A549 (cell line): ENCODE measurements around the gene SPOCK2.

ENCODE experiments used
- CBX2 ChIP-seq: fragments of 200-600 bp; sonication (generic); IDR thresholded peaks from 2 replicates; pipeline ENCODE4 v1.6.1; 2016; ENCODE audit warnings: low read depth, mild to moderate bottlenecking, borderline replicate concordance
- NFE2L2 ChIP-seq: fragments of 150-350 bp; conservative IDR thresholded peaks from 2 replicates; pipeline ENCODE4 v1.6.1; 2014; ENCODE audit warnings: low read length
- POLR2A ChIP-seq: IDR thresholded peaks from 2 replicates; pipeline ENCODE4 v1.6.1; 2012; ENCODE audit warnings: mild to moderate bottlenecking, low read length
- RAD21 ChIP-seq, 2 experiments: fragments of >200 bp in 1 of 2; sonication (Bioruptor Twin) in 1 of 2; formaldehyde crosslinking in 1 of 2; IDR thresholded peaks in 1 of 2; conservative IDR thresholded peaks in 1 of 2; 2 replicates in 1 of 2; 3 replicates in 1 of 2; pipeline ENCODE4 v1.6.1; 2012 to 2018; ENCODE audit warnings: inconsistent platforms in 1 of 2
- RCOR1 ChIP-seq: fragments of 150-350 bp; IDR thresholded peaks from 2 replicates; pipeline ENCODE4 v1.6.1; 2014; ENCODE audit warnings: antibody characterized with exemption, low read length, low read depth
- ZC3H11A ChIP-seq: fragments of 450-650 bp; IDR thresholded peaks from 2 replicates; pipeline ENCODE4 v1.6.1; 2014; ENCODE audit warnings: antibody characterized with exemption, mild to moderate bottlenecking
- TF ChIP-seq, protein P1 (sequence below): fragments of >200 bp; sonication (Bioruptor Twin); formaldehyde crosslinking; IDR thresholded peaks from 3 replicates; pipeline ENCODE4 v1.5.1; 2016
- TF ChIP-seq, protein P2 (sequence below): fragments of 200-600 bp; sonication (generic); IDR thresholded peaks from 2 replicates; pipeline ENCODE4 v1.6.1; 2016; ENCODE audit warnings: antibody characterized with exemption, mild to moderate bottlenecking, moderate library complexity

DNA sequence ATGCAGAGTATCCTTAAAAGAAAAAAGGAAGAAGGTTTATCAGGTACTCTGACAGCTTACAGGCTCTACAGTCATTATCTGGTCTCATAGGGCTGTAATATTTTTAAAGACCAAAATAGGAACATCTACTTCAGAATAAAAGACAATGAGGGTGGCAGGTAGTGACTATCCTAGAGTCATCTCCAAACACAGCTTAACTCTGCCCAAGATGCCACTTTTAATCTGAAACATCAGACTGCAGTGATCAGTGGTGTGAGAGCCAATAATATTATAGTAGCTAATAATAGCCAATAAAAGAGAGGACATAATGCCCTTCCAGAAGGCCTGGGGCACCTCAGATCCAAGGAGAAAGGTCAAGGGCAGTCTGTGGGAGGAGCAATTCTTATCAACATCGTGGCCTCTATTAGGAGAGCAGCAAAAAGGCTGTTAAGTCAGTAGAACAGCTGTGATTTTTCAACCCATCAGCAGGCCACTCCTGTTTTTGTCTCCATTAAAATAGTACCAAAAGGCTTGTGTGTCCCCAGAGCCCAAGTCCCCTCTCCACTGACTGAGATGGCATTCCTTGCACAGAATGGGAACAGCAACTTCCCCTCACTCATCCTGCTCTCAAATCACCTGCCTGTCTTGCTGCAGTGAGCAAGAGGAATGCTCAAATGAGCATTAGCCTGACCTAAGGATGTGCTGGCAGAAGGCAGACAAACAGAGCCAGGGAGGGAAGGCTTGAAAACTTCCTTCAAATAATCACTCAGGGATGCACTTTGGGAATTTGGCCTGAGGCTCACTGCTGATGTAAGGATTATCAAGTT is 20.7 kb upstream of the SPOCK2 start:
- TF ChIP-seq, protein P1, sequence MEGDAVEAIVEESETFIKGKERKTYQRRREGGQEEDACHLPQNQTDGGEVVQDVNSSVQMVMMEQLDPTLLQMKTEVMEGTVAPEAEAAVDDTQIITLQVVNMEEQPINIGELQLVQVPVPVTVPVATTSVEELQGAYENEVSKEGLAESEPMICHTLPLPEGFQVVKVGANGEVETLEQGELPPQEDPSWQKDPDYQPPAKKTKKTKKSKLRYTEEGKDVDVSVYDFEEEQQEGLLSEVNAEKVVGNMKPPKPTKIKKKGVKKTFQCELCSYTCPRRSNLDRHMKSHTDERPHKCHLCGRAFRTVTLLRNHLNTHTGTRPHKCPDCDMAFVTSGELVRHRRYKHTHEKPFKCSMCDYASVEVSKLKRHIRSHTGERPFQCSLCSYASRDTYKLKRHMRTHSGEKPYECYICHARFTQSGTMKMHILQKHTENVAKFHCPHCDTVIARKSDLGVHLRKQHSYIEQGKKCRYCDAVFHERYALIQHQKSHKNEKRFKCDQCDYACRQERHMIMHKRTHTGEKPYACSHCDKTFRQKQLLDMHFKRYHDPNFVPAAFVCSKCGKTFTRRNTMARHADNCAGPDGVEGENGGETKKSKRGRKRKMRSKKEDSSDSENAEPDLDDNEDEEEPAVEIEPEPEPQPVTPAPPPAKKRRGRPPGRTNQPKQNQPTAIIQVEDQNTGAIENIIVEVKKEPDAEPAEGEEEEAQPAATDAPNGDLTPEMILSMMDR, result no peak
- no peak for TF ChIP-seq ZC3H11A
- TF ChIP-seq POLR2A, result no peak
- no peak for TF ChIP-seq NFE2L2
- no peak for TF ChIP-seq CBX2
- no peak for TF ChIP-seq RCOR1
- TF ChIP-seq, protein P2, sequence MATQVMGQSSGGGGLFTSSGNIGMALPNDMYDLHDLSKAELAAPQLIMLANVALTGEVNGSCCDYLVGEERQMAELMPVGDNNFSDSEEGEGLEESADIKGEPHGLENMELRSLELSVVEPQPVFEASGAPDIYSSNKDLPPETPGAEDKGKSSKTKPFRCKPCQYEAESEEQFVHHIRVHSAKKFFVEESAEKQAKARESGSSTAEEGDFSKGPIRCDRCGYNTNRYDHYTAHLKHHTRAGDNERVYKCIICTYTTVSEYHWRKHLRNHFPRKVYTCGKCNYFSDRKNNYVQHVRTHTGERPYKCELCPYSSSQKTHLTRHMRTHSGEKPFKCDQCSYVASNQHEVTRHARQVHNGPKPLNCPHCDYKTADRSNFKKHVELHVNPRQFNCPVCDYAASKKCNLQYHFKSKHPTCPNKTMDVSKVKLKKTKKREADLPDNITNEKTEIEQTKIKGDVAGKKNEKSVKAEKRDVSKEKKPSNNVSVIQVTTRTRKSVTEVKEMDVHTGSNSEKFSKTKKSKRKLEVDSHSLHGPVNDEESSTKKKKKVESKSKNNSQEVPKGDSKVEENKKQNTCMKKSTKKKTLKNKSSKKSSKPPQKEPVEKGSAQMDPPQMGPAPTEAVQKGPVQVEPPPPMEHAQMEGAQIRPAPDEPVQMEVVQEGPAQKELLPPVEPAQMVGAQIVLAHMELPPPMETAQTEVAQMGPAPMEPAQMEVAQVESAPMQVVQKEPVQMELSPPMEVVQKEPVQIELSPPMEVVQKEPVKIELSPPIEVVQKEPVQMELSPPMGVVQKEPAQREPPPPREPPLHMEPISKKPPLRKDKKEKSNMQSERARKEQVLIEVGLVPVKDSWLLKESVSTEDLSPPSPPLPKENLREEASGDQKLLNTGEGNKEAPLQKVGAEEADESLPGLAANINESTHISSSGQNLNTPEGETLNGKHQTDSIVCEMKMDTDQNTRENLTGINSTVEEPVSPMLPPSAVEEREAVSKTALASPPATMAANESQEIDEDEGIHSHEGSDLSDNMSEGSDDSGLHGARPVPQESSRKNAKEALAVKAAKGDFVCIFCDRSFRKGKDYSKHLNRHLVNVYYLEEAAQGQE, result no peak
- TF ChIP-seq RAD21 (conservative IDR thresholded peaks at IDR 0.05 in 1 of 2, IDR thresholded peaks at IDR 0.05 in 1 of 2), result no peak
